Measurements from ENCODE around the gene ATXN2L.

The ATXN2L gene

DNA sequence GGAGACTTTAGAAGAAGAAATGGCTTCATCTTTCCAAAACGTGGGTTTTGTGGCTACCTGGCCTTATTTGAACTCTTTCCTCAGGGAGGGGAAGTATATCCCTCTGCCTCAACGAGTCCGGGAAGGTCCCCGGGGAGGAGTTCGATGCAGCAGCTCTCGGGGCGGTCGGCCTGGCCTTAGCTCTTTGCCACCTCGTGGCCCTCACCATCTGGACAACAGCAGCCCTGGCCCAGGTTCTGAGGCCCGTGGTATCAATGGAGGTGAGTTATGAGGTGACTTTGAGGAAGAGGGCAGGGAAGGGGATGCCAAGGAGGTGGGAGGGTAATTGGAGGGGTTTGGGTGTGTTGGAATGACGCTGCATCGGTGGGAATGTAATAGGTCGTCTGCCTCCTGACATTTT lies 7.7 kb downstream of the ATXN2L start:
- DNase-seq = no peak
- TF ChIP-seq, protein P1, sequence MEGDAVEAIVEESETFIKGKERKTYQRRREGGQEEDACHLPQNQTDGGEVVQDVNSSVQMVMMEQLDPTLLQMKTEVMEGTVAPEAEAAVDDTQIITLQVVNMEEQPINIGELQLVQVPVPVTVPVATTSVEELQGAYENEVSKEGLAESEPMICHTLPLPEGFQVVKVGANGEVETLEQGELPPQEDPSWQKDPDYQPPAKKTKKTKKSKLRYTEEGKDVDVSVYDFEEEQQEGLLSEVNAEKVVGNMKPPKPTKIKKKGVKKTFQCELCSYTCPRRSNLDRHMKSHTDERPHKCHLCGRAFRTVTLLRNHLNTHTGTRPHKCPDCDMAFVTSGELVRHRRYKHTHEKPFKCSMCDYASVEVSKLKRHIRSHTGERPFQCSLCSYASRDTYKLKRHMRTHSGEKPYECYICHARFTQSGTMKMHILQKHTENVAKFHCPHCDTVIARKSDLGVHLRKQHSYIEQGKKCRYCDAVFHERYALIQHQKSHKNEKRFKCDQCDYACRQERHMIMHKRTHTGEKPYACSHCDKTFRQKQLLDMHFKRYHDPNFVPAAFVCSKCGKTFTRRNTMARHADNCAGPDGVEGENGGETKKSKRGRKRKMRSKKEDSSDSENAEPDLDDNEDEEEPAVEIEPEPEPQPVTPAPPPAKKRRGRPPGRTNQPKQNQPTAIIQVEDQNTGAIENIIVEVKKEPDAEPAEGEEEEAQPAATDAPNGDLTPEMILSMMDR (IDR thresholded peaks at IDR 0.05; ENCODE audit: low read depth, low read length) = no peak
- peaks cover 97% of the 10 kb centered on the region for H3K36me3 ChIP-seq
- no peaks in the 10 kb centered on the region for H3K9me3 ChIP-seq
- H3K4me1 ChIP-seq = no peaks in the 10 kb centered on the region
- no peak overlapping the region for H3K4me3 ChIP-seq (ENCODE audit: low read depth, low read length)
- no peaks in the 10 kb centered on the region for H3K27me3 ChIP-seq

DNA sequence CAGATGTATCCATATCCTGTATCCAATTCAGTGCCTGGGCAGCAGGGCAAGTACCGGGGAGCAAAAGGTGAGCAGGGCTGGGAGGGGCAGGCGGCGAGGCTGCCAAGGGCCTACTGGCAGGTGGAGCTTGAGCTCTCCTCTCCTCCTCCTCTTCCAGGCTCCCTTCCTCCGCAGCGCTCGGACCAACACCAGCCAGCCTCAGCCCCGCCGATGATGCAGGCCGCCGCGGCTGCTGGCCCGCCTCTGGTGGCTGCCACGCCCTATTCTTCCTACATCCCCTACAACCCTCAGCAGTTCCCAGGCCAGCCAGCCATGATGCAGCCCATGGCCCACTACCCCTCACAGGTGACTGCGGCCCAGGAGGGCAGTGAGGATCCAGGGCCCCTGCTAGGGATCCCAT lies 11.6 kb downstream of the ATXN2L start:
- H3K4me1 ChIP-seq = no peaks in the 10 kb centered on the region
- H3K9me3 ChIP-seq = no peaks in the 10 kb centered on the region
- TF ChIP-seq, protein P1 (IDR thresholded peaks at IDR 0.05; ENCODE audit: low read depth, low read length) = no peak
- H3K36me3 ChIP-seq = peaks cover 83% of the 10 kb centered on the region
- no peak for DNase-seq
- no peaks in the 10 kb centered on the region for H3K27me3 ChIP-seq
- H3K4me3 ChIP-seq (ENCODE audit: low read depth, low read length) = no peak overlapping the region

DNA sequence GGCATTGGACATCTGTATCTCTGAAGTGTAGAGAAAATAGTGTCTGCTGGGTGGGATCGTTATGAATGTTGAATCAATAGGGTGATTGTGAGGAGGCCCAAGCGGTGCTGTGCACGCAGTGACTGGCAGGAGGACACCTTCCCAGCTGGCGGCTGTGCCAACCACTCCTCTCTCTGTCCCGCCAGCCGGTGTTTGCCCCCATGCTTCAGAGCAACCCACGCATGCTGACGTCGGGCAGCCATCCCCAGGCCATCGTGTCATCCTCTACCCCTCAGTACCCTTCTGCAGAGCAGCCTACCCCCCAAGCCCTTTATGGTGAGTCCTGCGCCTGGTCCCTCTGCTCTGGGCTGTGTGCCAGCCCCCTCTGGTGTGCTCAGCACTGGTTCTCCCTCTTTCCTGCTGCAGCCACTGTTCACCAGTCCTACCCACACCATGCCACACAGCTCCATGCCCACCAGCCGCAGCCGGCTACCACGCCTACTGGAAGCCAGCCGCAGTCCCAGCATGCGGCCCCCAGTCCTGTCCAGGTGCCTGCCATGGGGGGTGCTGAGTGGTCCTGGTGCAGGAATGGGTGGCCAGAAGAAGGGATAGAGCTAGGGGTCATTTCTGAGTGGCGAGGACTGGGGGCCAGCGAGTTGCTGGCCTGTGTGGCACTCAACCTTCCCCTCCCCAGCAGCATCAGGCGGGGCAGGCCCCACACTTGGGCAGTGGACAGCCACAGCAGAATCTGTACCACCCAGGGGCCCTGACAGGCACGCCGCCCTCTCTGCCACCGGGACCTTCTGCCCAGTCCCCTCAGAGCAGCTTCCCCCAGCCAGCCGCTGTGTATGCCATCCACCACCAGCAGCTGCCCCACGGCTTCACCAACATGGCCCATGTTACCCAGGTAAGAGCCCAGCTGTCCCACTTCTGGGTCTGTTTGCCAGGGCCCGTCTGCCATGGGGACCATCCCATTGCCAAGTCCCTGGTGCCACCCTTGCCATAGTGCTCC lies 12.4 kb downstream of the ATXN2L start:
- no peak for DNase-seq

DNA sequence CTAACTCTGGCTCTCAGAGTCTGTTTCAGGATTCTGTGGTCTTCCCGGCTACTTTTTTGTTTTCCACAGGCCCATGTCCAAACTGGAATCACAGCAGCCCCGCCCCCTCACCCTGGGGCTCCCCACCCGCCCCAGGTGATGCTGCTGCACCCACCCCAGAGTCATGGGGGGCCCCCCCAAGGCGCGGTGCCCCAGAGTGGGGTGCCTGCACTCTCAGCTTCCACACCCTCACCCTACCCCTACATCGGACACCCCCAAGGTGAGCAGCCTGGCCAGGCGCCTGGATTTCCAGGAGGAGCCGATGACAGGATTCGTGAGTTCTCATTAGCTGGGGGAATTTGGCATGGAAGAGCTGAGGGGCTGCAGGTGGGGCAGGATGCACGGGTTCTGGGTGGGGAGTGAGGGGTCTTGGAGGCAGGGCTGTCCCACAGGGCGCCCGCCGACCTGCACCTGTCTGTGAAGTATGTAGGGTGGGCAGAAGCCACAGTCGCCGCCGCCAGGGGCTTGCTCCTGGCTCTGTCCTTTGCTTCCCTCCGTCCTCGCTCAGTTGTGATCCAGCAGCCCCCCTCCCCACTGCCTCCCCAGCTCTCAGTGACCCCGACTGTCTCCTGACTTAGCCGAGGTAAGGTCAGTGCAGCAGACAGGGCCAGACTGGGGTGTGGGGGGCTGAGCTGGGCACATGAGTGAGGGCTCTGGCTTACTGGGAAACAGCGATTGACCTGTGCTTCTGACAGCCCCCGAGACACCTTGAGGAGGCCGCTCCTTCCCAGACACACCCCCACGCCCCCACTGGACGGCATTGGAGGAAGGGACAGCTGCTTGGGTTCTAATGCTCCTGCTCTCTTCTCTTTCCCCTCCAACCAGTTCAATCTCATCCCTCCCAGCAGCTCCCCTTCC lies 13.3 kb downstream of the ATXN2L start:
- TF ChIP-seq, protein P1 (IDR thresholded peaks at IDR 0.05; ENCODE audit: low read depth, low read length) = no peak

More for the DNA sequence above, 12.4 kb downstream of the ATXN2L start:
- H3K4me1 ChIP-seq = no peaks in the 10 kb centered on the region
- no peak overlapping the region for H3K4me3 ChIP-seq (ENCODE audit: low read depth, low read length)
- H3K27me3 ChIP-seq = no peaks in the 10 kb centered on the region
- H3K36me3 ChIP-seq = peaks cover 74% of the 10 kb centered on the region
- H3K9me3 ChIP-seq = no peaks in the 10 kb centered on the region
- TF ChIP-seq, protein P1 (IDR thresholded peaks at IDR 0.05; ENCODE audit: low read depth, low read length) = no peak

DNA sequence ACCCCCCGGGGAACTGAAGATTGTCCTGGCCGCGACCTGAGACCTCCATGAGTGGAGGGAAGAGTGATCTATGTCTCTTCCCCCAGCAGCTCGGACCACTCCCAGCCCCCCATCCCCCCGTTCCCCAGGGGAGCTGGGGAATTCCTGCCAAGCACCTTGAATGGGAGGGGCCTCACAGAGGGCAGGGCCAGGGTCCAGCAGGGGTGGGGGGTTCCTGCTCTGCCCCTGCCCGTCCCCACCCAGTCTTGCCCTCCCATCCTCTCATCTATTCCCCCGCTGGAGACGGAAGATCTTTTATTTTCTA lies 13.9 kb downstream of the ATXN2L start:
- no peak for DNase-seq
- Histone ChIP-seq H3K36me3 (peaks cover 59% of the 10 kb centered on the region), H3K9me3 (no peaks in the 10 kb centered on the region), H3K4me3 (ENCODE audit: low read depth, low read length) (no peak overlapping the region), H3K27me3 (no peaks in the 10 kb centered on the region), H3K4me1 (no peaks in the 10 kb centered on the region)
- TF ChIP-seq, protein P1 (IDR thresholded peaks at IDR 0.05; ENCODE audit: low read depth, low read length) = no peak

More for the DNA sequence above, 13.3 kb downstream of the ATXN2L start:
- H3K4me3 ChIP-seq (ENCODE audit: low read depth, low read length) = no peak overlapping the region
- DNase-seq = no peak
- peaks cover 65% of the 10 kb centered on the region for H3K36me3 ChIP-seq
- H3K4me1 ChIP-seq = no peaks in the 10 kb centered on the region
- H3K27me3 ChIP-seq = no peaks in the 10 kb centered on the region
- no peaks in the 10 kb centered on the region for H3K9me3 ChIP-seq
